Panc1 (cell line): Measurements from ENCODE around the gene CAPN8. TPM values are rescaled to one million over a fixed set of nuclear protein-coding genes. Genes with fewer than 3 reads are reported as not detected.

Experiments
- ATAC-seq: fragments of 200-7000 bp; cut with Tn5 transposase; 2 replicates; pipeline ENCODE4 v1.9.1; 2020; ENCODE audit warnings: mild to moderate bottlenecking, moderate library complexity
- BruUV-seq: library from RNA; stranded (reverse); fragments of 400-500 nt; replicated peaks from 2 replicates; lab custom pipeline; 2021; lab: Mats Ljungman, UMichigan
- CTCF ChIA-PET: fragments of 300-600 bp; sonication (Branson Sonifier 250); formaldehyde crosslinking; loops from one replicate; lab custom pipeline; 2022; ENCODE audit warnings: antibody characterized with exemption; lab: Charles Lee
- POLR2A ChIA-PET: fragments of 300-600 bp; sonication (Branson Sonifier 250); formaldehyde crosslinking; loops from one replicate; lab custom pipeline; 2022; ENCODE audit warnings: antibody characterized with exemption; lab: Charles Lee
- DNase-seq: peaks from one replicate; pipeline ENCODE4 v3.0.0-alpha.2; 2010; ENCODE audit warnings: low read depth, low spot score
- H3K27ac ChIP-seq: 2 replicates; pipeline ENCODE4 v1.5.1; 2011; ENCODE audit warnings: mild to moderate bottlenecking, low read length, inconsistent platforms
- H3K27me3 ChIP-seq: fragments of 200-500 bp; sonication (Bioruptor generic); 2 replicates; pipeline ENCODE4 v1.6.0; 2014; ENCODE audit warnings: low read length, inconsistent platforms; ENCODE audit not compliant: control insufficient read depth, insufficient read depth
- H3K36me3 ChIP-seq: fragments of 200-500 bp; sonication (Bioruptor generic); 2 replicates; pipeline ENCODE4 v1.5.1; 2014; ENCODE audit warnings: inconsistent platforms, mild to moderate bottlenecking, low read length, moderate library complexity; ENCODE audit not compliant: control insufficient read depth, insufficient read depth
- H3K4me1 ChIP-seq: 2 replicates; pipeline ENCODE4 v1.5.1; 2011; ENCODE audit warnings: inconsistent platforms, mild to moderate bottlenecking, low read length, moderate library complexity; ENCODE audit not compliant: control insufficient read depth, insufficient read depth
- H3K4me3 ChIP-seq, 2 experiments: 2 replicates each; pipeline ENCODE4 v1.5.1; 2011 to 2012; ENCODE audit warnings: low read depth in 2 of 2, low read length in 2 of 2, mild to moderate bottlenecking in 2 of 2, inconsistent platforms in 1 of 2, moderate library complexity in 1 of 2
- H3K9me3 ChIP-seq: fragments of 200-500 bp; sonication (Bioruptor generic); 2 replicates; pipeline ENCODE4 v1.5.1; 2014; ENCODE audit warnings: low read depth, mild to moderate bottlenecking, inconsistent platforms, low read length, moderate library complexity; ENCODE audit not compliant: control insufficient read depth, insufficient read depth
- CTCF ChIP-seq: fragments of 450-650 bp; IDR thresholded peaks from 2 replicates; pipeline ENCODE4 v1.5.1; 2017; ENCODE audit warnings: mild to moderate bottlenecking
- POLR2AphosphoS5 ChIP-seq: IDR thresholded peaks from 2 replicates; pipeline ENCODE4 v1.6.1; 2012; ENCODE audit warnings: mild to moderate bottlenecking, low read depth, low read length, moderate library complexity
- REST ChIP-seq, 2 experiments: IDR thresholded peaks; 2 replicates each; pipeline ENCODE4 v1.6.1; 2011 to 2012; ENCODE audit warnings: low read depth in 2 of 2, control low read depth in 1 of 2, low read length in 1 of 2, mild to moderate bottlenecking in 1 of 2, moderate library complexity in 1 of 2; ENCODE audit not compliant: insufficient read depth in 1 of 2
- SIN3A ChIP-seq: IDR thresholded peaks from 2 replicates; pipeline ENCODE4 v1.6.1; 2012; ENCODE audit warnings: low read depth, mild to moderate bottlenecking, low read length, moderate library complexity, borderline replicate concordance; ENCODE audit not compliant: insufficient read depth
- TCF7L2 ChIP-seq: IDR thresholded peaks from 2 replicates; pipeline ENCODE4 v1.6.1; 2011; ENCODE audit warnings: mild to moderate bottlenecking, low read depth, low read length, inconsistent platforms
- in situ Hi-C: cut with HindIII; loops from 2 replicates; pipeline ENCODE4 v1.10.0; 2016; ENCODE audit warnings: low sequenced_read_pairs, low pct_unique_long_range_greater_than_20kb
- intact Hi-C: fragments of 100-400 bp; cut with micrococcal nuclease; formaldehyde crosslinking; loops from one replicate; pipeline ENCODE4 v1.10.0; 2022; ENCODE audit not compliant: unreplicated experiment
- total RNA-seq: library from RNA; stranded (reverse); gene quantifications from one replicate; pipeline ENCODE4 v1.2.1, GENCODE V29; 2021; ENCODE audit not compliant: unreplicated experiment

Gene CAPN8
- total RNA-seq, 1 experiment from 2014 or later = 0.28 TPM

GRCh38 chr1:223702735-223703667, 37.5 kb upstream of the CAPN8 start:
- no TSS peak for BruUV-seq
- peaks cover 70% of the 10 kb centered on the region for H3K4me1 ChIP-seq
- TF ChIP-seq CTCF (no peak), TCF7L2 (no peak), POLR2AphosphoS5 (no peak), SIN3A (no peak), REST (IDR thresholded peaks at IDR 0.05; ENCODE audit: insufficient read depth in 1 of 2, low read depth in 2 of 2, low read length in 1 of 2) (no peak)
- ChIA-PET POLR2A (no interaction called here), CTCF (no interaction called here)
- no peaks in the 10 kb centered on the region for H3K36me3 ChIP-seq
- H3K27ac ChIP-seq = peak overlapping the region; percentile 96
- no peak for DNase-seq
- in situ Hi-C loops (no loop called here), intact Hi-C loops (loop anchor here (10.0 kb wide), 1 partner anchor 632 kb away; the partner anchor contains the start of gene NVL)
- peak overlapping the region in 1 of 2 experiments; percentile 21; a peak in 2 of 4 replicates for H3K4me3 ChIP-seq
- H3K9me3 ChIP-seq = no peaks in the 10 kb centered on the region
- H3K27me3 ChIP-seq = no peaks in the 10 kb centered on the region
- no peak for ATAC-seq

DNA sequence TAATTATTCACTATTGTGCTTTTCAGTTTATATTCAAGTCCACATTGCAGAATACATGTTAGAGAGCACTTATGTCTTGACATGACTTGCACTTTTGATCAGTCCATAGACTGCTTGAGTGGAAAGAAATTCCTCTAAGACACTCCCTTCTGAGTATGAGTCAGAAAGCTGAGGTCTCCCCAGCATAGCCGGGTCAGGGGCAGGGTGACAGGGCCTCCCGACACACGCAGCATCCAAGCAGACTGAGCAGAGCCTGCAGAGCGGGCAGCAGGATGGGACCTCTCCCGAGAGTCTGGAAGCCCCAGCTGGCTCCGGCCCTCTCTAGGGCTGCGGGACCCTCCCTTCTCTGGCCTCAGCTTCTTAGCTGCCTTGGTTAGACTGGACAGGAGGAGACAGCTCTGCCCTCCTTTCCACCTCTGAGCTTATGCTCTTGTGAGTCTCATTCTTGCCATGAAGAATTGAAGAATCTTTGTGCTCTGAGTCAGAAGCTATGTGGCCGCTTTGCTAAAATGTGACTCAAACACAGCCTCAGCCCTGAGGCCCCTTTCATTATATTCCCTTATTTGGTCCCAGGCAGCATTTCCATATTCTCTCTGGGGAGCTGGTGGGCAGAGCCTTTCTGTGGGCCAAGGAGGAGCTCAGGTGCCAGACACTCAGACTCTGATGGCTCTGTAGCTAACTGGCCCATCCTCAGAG, 35.6 kb upstream of the CAPN8 start:
- TF ChIP-seq REST (IDR thresholded peaks at IDR 0.05; ENCODE audit: insufficient read depth in 1 of 2, low read depth in 2 of 2, low read length in 1 of 2) = no peak
- no peak for TF ChIP-seq CTCF
- no peak for TF ChIP-seq TCF7L2
- TF ChIP-seq SIN3A = no peak
- no peak; the same call in 1 of the 2 replicates for TF ChIP-seq POLR2AphosphoS5
- intact Hi-C loops (loop anchor here (10.0 kb wide), 1 partner anchor 634 kb away; the partner anchor contains the start of gene NVL), in situ Hi-C loops (no loop called here)
- BruUV-seq = no TSS peak
- peak overlapping the region; percentile 90 for H3K27ac ChIP-seq
- H3K9me3 ChIP-seq = no peaks in the 10 kb centered on the region
- peak; percentile 97 for DNase-seq
- CTCF ChIA-PET = interaction anchor here (0.7 to 1.3 kb wide), 3 partner anchors 47 to 396 kb away, joined by 3 to 7 read pairs (median 6); no protein-coding TSS in a partner anchor
- no peaks in the 10 kb centered on the region for H3K27me3 ChIP-seq
- H3K4me3 ChIP-seq = peak overlapping the region in 1 of 2 experiments; percentile 36; a peak in 2 of 4 replicates
- POLR2A ChIA-PET = interaction anchor here (0.5 to 0.9 kb wide), 2 partner anchors 145 to 286 kb away, joined by 3 to 4 read pairs; no protein-coding TSS in a partner anchor
- H3K36me3 ChIP-seq = no peaks in the 10 kb centered on the region
- H3K4me1 ChIP-seq = peaks cover 51% of the 10 kb centered on the region
- peak; percentile 85 for ATAC-seq
